T47D (cell line): Measurements from ENCODE around the gene KRT40.

Source experiments
- DNase-seq, 2 experiments: peaks; one replicate each; pipeline versions ENCODE4 v3.0.0 to v3.0.0-alpha.2; 2011 to 2012; ENCODE audit warnings: low read depth in 1 of 2, low spot score in 1 of 2
- JUND ChIP-seq: IDR thresholded peaks from 2 replicates; pipeline ENCODE4 v1.6.1; 2012; ENCODE audit warnings: low read depth
- in situ Hi-C: cut with HindIII; loops from 2 replicates; pipeline ENCODE4 v1.10.0; 2016; ENCODE audit warnings: low sequenced_read_pairs, low pct_unique_long_range_greater_than_20kb

The KRT40 gene

DNA sequence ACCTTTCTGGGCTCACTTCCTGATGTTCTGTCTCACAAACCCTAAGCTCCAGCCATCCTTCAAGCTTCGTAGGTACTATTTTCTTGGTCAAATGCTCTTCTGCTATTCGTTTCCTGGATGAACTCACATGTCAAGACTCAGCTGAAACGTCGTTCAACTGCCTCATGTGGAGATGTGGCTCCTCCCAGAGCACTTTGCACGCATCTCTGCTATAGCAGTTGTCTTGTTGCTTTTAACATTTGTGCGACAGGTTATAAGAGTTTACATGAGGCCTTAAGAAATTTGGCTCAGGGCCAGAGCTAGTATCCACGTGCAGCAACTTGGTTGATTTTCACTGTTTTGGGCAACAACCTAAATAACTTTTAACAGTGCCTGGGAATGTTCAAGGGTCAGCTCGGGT, 2.8 kb upstream of the KRT40 start:
- in situ Hi-C loops = no loop called here
- peak in 1 of 2 experiments; percentile 60 for DNase-seq
- TF ChIP-seq JUND = no peak

DNA sequence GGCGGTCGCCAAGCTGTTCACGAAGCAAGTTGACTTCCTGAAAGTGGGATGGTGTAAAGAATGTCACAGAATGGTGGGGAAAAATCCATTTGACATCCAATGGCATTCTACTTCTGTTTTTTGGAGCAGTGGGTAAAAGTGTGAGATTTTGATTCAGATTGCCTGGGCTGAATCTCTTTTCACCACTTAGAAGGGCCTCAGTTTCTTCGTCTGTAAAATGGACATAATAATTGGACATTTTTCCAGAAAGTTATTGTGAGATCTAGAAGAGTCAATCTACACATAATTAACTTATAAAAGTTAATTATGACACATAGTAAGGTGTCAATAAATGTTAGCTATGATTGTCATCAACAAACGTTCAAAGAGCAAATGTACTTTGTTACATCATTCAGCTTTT, 3.0 kb downstream of the KRT40 start:
- in situ Hi-C loops = no loop called here
- DNase-seq = no peak
- no peak for TF ChIP-seq JUND

DNA sequence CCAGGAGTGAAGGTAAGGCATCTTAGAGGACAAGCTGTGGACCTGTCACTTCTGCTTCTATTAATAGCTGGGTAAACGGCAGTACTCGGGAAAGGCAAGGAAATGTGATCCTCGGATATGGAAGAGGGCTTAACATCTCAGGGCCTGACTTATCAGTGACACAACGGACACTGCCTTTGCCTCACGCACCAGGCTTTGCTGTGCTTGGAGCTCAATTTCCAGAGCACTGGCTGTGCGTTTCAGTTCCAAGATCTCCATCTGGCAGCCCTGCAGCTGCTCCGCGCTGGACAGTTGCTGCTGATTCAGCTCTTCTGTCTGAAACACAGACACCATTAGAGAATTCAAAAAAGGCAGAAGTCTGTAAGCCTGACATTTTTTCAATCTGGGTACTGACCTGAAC, 3.5 kb downstream of the KRT40 start:
- in situ Hi-C loops = no loop called here
- no peak for DNase-seq
- TF ChIP-seq JUND = no peak

DNA sequence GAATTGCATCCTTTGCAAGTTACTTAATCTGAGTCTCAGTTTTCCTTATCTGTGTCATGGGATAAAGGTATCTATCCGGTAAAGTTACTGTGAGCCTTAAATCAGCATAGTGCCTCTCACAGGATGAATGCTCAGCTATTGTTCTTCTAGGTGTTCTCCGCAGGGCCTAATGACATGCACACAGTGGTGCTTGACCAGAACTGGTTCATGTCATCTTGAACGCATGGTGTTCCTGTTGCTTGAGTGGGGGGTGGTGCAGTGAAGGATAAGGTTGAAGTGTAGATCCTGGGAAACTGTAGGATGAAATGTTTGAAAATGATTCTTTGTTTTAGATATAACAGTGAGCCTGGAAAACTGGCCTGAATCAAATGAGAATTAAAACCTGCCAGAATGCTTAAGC, 4.0 kb downstream of the KRT40 start:
- no peak for DNase-seq
- in situ Hi-C loops = no loop called here
- no peak for TF ChIP-seq JUND

DNA sequence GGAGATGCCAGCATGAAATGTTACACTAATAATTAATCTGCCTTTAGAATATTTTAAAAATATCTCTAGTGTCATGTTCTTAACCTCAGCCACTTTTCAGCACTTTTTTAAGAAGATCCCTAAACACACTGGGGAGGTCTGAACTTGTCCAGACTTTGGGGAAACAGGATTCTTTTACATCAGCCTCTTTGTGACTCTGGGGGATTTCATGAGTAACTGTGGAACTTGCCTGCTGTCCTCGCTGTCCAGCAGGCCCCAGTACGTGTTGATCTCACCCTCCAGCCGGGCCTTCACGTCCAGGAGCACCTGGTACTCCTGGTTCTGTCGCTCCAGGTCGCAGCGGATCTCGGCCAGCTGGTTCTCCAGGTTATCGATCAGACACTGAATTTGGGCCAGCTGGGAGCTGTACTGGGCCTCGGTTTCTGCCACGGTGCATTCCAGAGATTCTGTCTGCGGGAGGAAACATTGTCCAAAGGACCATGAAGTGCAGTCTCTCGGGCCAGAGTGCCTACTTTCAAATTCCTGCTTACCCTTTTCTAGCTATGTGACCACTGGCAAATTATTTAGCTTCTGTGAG, 5.5 kb downstream of the KRT40 start:
- in situ Hi-C loops = no loop called here
- no peak for TF ChIP-seq JUND
- DNase-seq = no peak

DNA sequence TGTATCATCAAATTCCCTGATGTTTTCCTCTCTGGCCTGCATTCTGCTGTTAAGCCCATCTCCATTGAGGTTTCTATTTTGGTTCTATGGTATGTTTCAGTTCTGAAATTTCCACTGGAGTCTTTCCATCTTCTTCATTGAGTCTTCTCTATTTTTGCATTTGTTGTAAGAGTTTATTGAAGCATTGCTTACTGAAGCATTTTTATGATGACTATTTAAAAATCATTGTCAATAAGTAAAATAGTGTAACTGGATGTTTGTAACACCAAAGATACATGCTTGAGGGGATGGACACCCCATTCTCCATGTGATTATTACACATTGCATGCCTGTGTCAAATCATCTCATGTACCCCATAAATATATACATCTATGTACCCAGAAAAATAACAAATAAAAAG, 8.6 kb downstream of the KRT40 start:
- no peak for TF ChIP-seq JUND
- in situ Hi-C loops = no loop called here
- DNase-seq = no peak

DNA sequence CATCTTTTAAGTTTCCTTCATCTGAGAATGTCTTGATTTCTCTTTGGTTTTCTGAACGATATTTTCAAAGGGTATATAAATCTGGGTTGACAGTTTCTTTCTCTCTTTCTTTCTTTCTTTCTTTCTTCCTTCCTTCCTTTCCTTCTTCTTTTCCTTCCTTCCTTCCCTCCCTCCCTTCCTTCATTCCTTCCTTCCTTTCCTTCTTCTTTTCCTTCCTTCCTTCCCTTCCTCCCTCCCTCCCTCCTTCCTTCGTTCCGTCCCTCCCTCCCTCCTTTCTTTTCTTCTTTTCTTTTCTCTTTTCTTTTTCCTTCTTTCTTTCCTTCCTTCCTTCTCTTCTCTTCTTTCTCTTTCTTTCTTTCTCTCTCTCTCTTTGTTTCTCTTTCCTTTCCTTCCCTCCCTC, 9.8 kb downstream of the KRT40 start:
- in situ Hi-C loops = no loop called here
- no peak for DNase-seq

DNA sequence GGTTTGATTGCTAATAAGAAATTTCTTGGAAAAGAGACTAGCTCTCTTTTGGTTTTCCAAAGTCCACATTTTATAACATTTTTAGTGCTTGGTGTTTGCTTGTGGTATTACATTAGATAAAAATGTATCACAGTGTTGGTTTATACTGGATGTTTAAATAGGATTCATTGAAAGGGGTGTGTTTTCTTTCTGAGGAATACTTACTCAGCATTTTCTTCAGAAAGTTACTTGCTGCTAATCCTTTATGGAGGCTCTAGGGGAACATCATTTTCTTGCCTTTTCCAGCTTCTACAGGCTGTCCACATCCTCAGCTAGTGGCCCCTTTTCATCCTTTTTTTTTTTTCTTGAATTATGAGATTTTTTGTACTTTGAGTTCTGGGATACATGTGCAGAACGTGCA, 16.5 kb downstream of the KRT40 start:
- no peak for DNase-seq
- in situ Hi-C loops = no loop called here
- TF ChIP-seq JUND = no peak

More for the DNA sequence above, 9.8 kb downstream of the KRT40 start:
- no peak for TF ChIP-seq JUND

DNA sequence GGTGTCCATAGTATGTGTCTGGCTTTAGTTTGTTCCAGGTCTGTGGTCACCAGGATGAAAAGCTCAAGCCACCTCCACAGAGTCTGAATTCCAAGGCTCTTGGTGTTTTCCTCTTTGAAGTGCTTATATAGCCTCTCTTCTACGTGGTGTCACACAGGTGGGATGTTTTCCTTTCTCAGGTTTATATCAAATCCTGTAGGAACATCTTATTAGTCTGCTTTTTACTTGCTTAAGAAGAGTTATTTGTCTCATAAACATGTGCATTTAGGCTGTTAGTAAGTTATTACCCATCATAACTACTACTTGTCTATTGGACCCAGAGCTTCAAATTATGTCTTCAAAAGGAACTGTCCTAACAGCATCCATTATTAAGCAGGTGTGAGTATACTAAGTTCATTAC, 17.3 kb downstream of the KRT40 start, which contains the start of gene KRT39:
KRT39 (minus strand) TSS at position 101 of the 400 bp plus-strand sequence; CDS start at position 9, 92 bp downstream.
- in situ Hi-C loops = no loop called here
- no peak for DNase-seq
- TF ChIP-seq JUND = no peak

DNA sequence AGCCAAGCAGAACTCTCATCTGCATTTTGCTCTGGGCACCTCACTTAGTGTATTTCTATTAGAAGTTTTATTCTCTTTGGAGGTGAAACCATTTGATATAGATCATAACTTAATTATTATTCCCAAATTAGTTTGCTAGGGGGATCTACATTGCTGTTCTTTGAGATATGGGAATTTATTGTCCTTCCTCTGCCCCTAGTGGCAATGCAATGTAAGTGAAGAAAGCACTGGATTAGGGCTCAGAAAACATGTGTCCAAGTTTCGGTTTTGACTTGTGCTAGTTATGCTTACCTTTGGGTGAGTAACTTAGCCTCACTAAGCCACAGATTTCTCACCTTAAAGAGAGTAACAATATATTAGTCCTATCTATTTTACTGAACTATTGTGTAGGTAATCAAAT, 20.3 kb downstream of the KRT40 start:
- in situ Hi-C loops = no loop called here
- peak in 1 of 2 experiments; percentile 73 for DNase-seq
- TF ChIP-seq JUND = no peak

DNA sequence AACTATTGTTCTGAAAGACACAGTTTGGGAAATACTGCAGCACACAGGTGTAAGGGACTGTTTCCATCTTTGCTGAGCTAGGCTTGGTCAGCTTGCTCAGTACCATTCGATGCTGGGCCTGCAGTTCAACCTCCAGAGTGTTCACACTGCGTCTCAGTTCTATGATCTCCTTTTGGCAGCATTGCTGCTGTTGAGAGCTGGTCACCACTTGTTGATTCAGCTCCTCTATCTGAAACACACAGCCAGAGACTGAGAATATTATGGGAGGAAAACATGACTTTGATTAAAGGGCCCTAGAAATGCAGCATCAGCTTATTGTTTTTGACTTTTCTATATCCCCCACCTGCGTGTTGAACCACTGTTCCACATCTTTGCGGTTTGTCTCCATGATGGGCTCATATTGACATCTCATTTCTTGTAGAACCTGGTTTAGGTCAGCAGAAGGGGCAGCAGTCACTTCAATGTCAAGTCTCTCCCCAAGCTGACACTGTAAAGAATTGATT, 22.0 kb downstream of the KRT40 start:
- TF ChIP-seq JUND = no peak
- in situ Hi-C loops = no loop called here
- DNase-seq = no peak

DNA sequence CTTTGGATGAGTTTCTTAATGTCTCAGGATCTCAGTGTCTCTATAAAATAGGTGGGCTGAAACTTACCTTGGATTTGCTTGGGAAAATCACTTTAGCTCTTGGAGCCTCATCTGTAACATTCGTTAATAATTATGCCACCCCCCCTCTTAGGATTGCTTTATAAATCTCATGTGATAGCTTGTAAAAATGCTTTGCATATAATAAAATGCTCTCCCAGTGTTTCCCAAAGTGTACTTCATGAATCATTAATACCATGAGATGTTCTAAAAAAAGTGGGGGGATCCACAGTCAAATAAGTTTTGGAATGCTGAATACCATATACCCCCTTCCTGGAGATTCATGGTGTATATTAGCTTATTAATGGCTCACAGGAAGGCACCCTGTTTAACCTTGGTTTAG, 22.5 kb downstream of the KRT40 start:
- no peak for TF ChIP-seq JUND
- in situ Hi-C loops = no loop called here

DNA sequence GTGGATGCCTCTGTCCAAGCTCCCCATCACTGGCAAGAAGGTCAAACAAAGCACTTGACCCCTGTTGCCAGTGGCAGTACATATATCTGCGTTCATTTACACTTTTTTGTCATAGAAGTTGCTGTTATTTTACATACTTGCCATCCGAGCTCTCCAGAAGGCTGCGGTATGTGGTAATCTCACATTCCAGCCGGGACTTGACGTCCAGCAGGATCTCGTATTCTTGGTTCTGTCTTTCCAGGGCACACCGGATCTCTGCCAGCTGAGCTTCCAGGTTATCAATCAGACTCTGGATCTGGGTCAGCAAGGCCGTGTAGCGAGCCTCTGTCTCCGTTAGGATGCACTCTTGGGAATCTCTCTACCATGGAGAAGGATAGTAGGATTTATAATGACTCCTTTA, 24.0 kb downstream of the KRT40 start:
- DNase-seq = no peak
- TF ChIP-seq JUND = no peak
- in situ Hi-C loops = no loop called here

More for the DNA sequence above, 22.5 kb downstream of the KRT40 start:
- no peak for DNase-seq
